Stimulated activated CD8-positive, alpha-beta memory T cell treated with anti-CD3 and anti-CD28 coated beads, Interleukin-7, amount 100 ng/mL, for 24 hours (primary cell): ENCODE results near the gene PDE11A.
"Not testable (repeated sequence)": the region's sequence is repeated elsewhere in the genome, so short reads cannot be mapped to it uniquely, and the experiment has no call there.

Experiments used
- DNase-seq: peaks from one replicate; pipeline ENCODE4 v3.0.0-alpha.2; 2020; ENCODE audit warnings: low read depth

PDE11A gene

GRCh38 chr2:178072383-178073301, at the start of gene PDE11A:
Gene PDE11A (minus strand): TSS chr2:178072777. CDS start chr2:178072437, 340 bp downstream.
- DNase-seq = no peak

GRCh38 chr2:178119179-178119922, 46.8 kb upstream of the PDE11A start:
- no peak for DNase-seq

- DNase-seq = no peak
Observed at GRCh38 chr2:178117725-178118124, 45.1 kb upstream of the PDE11A start.

GRCh38 chr2:178115271-178115670, 42.7 kb upstream of the PDE11A start:
- no peak for DNase-seq

GRCh38 chr2:178114462-178114861, 41.9 kb upstream of the PDE11A start:
- DNase-seq = no peak

GRCh38 chr2:178112202-178113152, 39.9 kb upstream of the PDE11A start, which contains the start of gene RBM45:
Gene RBM45 (plus strand): TSS chr2:178112437. CDS start chr2:178112547, 110 bp downstream.
- DNase-seq = peak; percentile 75

- DNase-seq = no peak
Observed at GRCh38 chr2:178111743-178112142, 39.2 kb upstream of the PDE11A start.

GRCh38 chr2:178110681-178111080, 38.1 kb upstream of the PDE11A start:
- DNase-seq = no peak

GRCh38 chr2:178109813-178110212, 37.2 kb upstream of the PDE11A start:
- no peak for DNase-seq

GRCh38 chr2:178108176-178108575, 35.6 kb upstream of the PDE11A start:
- DNase-seq = no peak

- DNase-seq = no peak
Observed at GRCh38 chr2:178106053-178106452, 33.5 kb upstream of the PDE11A start.

- no peak for DNase-seq
Observed at GRCh38 chr2:178105566-178105965, 33.0 kb upstream of the PDE11A start.

- DNase-seq = no peak
Observed at GRCh38 chr2:178101321-178102079, 28.9 kb upstream of the PDE11A start.

- DNase-seq = no peak
Observed at GRCh38 chr2:178093471-178093870, 20.9 kb upstream of the PDE11A start.

GRCh38 chr2:178088774-178089270, 16.2 kb upstream of the PDE11A start:
- no peak for DNase-seq

- no peak for DNase-seq
Observed at GRCh38 chr2:178084273-178084672, 11.7 kb upstream of the PDE11A start.

- DNase-seq = no peak
Observed at GRCh38 chr2:178082408-178083045, 9.9 kb upstream of the PDE11A start.

- DNase-seq = not testable (repeated sequence)
Observed at GRCh38 chr2:178079279-178079678, 6.7 kb upstream of the PDE11A start.

- DNase-seq = no peak
Observed at GRCh38 chr2:178076130-178076529, 3.6 kb upstream of the PDE11A start.

GRCh38 chr2:178075006-178075326, 2.4 kb upstream of the PDE11A start:
- DNase-seq = no peak
